Right lobe of liver (tissue), 6 donors: ENCODE results near the gene HOMER1. TPM values are rescaled to one million over a fixed set of nuclear protein-coding genes. Genes with fewer than 3 reads are reported as not detected.
A peak's percentile ranks its signal among the peaks of the same experiment; 100 is the strongest.

Experiments
- ATAC-seq, 4 donors: fragments of 200-7000 bp; cut with Tn5 transposase; one replicate each; pipeline ENCODE4 v1.9.1; 2020; ENCODE audit warnings: mild to moderate bottlenecking in 4 of 4, moderate library complexity in 4 of 4
- DNase-seq, 3 donors: peaks; one replicate each; pipeline ENCODE4 v3.0.0-alpha.2; 2020
- H3K27ac ChIP-seq, 3 donors: fragments of 200-600 bp; one replicate each; pipeline ENCODE4 v1.8.0; 2022
- H3K27me3 ChIP-seq, 2 donors: fragments of 200-600 bp; one replicate each; pipeline ENCODE4 v1.8.0; 2022
- H3K36me3 ChIP-seq, 4 donors: fragments of 200-600 bp; sonication (generic) in 1 of 4; one replicate each; pipeline versions ENCODE4 v1.5.1 to v1.8.0; 2017 to 2022; ENCODE audit warnings: control low read depth in 1 of 4
- H3K4me1 ChIP-seq, 4 donors: fragments of 200-600 bp; sonication (generic) in 1 of 4; one replicate each; pipeline versions ENCODE4 v1.5.1 to v1.8.0; 2017 to 2022; ENCODE audit warnings: control low read depth in 1 of 4
- H3K4me3 ChIP-seq, 3 donors: fragments of 200-600 bp; one replicate each; pipeline ENCODE4 v1.8.0; 2022
- H3K9me3 ChIP-seq, 4 donors: fragments of 200-600 bp; sonication (generic) in 1 of 4; one replicate each; pipeline versions ENCODE4 v1.5.1 to v1.8.0; 2017 to 2022; ENCODE audit warnings: control low read depth in 1 of 4
- CTCF ChIP-seq, 4 donors: fragments of 200-600 bp in 3 of 4; fragments of 450-650 bp in 1 of 4; IDR thresholded peaks; one replicate each; pipeline versions ENCODE4 v1.5.1 to v1.8.0; 2016 to 2022; ENCODE audit warnings: antibody characterized with exemption in 4 of 4, mild to moderate bottlenecking in 2 of 4
- POLR2A ChIP-seq: fragments of 450-650 bp; IDR thresholded peaks from one replicate; pipeline ENCODE4 v1.6.1; 2017; ENCODE audit warnings: antibody characterized with exemption, mild to moderate bottlenecking
- WGBS: methylation state at CpG from one replicate; pipeline ENCODE4 v1.1.6; 2018; ENCODE audit warnings: low coverage, low lambda C conversion rate; ENCODE audit not compliant: insufficient coverage; ENCODE audit errors: missing lambda C conversion rate; 5-methylcytosine and 5-hydroxymethylcytosine counted together
- intact Hi-C, 2 donors: fragments of 100-400 bp; cut with DNase I; formaldehyde crosslinking; loops; one replicate each; pipeline versions ENCODE4 v1.11.2 to v1.14.1; 2022
- total RNA-seq, 6 experiments: library from RNA; depleted of rRNA in 2 of 6; stranded (reverse); fragments of >200 nt in 2 of 6; fragmentation: NEBNext Ultra II Directional in 3 of 6; extraction: Animal tissue kit (Norgen Biotek cat#: 25700) in 3 of 6; gene quantifications; one replicate each; pipeline versions ENCODE4 v1.1.0 to v1.2.4, GENCODE V29; 2016 to 2023
- donor health status: DM: no; HTN: yes; CAD: no.
- donor health status: DM: no; HTN: no; CAD: no.
- donor health status: DM: no; HTN: no; CAD: no.
- donor health status: DM: no; HTN: yes; CAD: no.
- donor health status: DM: no; HTN: yes; CAD: no.

The HOMER1 gene
- total RNA-seq, 6 experiments from 2014 or later: 0.26 to 1.7 (median 1.2) TPM

DNA sequence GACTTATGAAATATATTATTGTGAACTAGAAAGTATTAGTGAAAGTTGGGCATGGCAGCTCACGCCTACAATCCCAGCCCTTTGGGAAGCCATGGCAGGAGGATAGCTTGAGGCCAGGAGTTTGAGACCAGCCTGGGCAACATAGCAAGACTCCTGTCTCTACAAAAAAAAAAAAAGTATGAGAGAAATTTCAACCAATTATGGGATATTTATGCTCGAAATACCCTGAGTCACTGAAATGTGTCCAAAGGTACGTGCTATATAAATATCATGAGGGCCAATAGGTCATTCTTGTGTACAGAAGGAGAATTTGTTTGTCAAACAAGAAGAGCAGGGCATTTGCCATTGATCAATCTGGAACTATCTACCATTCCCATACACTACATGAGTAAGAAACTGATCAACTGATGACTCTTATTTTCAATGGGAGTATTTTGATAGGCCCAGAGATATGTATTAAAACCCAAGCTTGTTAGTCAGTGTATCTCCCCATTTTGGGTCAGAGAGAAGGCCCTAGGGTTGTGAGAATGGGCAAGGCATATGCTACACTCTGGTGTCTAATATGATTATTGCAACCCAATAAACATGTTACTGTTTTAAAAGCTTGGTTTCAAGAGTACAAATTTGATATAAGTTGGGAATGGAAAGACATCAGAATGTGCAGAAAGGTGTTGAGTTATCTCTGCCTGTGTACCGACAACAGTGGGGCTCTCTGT lies 21.7 kb upstream of the HOMER1 start:
- no peak overlapping the region for H3K4me3 ChIP-seq
- peak; percentile 86 to 92 (median 90) for ATAC-seq
- intact Hi-C loops: no loop called here
- no peak for DNase-seq
- no peak overlapping the region for H3K27ac ChIP-seq
- peaks cover 0 to 13% (median 0%) of the 10 kb centered on the region in 4 donors for H3K4me1 ChIP-seq
- 62% methylated on average over 4 of the region's 4 CpGs for whole genome bisulfite sequencing
- TF ChIP-seq CTCF (IDR thresholded peaks at IDR 0.05): peak in 1 of 4 donors; percentile 6
- TF ChIP-seq POLR2A: no peak
- H3K36me3 ChIP-seq: no peaks in the 10 kb centered on the region
- H3K27me3 ChIP-seq: no peaks in the 10 kb centered on the region
- no peaks in the 10 kb centered on the region for H3K9me3 ChIP-seq

DNA sequence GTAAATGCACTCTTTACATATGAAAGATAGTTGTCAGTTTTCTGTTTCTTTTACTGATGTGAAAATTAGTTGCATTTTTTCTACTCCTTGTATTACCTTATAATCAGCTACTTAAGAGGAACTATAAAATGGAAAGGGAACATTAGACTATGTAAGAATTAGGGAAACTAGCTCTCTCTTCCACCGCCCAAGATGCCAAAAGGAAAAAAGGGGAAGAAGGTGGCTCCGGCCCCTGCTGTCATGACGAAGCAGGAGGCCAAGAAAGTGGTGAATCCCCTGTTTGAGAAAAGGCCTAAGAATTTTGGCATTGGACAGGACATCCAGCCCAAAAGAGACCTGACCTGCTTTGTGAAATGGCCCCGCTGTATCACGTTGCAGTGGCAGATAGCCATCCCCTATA lies 15.2 kb upstream of the HOMER1 start:
- intact Hi-C loops: no loop called here

DNA sequence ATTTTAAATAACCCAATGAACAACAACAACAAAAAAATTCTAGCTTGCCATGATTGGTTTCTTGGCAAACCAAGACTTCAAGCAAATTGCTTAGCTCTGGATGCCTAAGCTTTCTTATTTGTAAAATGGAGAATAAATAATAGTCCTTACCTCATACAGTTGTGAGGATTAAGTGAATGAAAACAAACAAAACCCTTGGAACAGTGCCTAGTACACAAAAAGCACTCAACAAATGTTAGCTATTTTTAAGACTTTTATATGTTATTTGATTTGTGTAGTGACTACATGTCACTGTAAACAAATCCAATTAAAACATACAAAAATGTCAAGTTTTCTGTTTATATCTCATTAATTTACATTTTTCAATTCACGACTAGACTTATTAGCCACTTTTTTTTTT lies 13.5 kb upstream of the HOMER1 start:
- no peaks in the 10 kb centered on the region for H3K36me3 ChIP-seq
- 55% methylated on average over 1 of the region's 1 CpG for WGBS
- H3K27ac ChIP-seq: no peak overlapping the region
- ATAC-seq (no peak), DNase-seq (no peak)
- no peaks in the 10 kb centered on the region for H3K9me3 ChIP-seq
- TF ChIP-seq CTCF (IDR thresholded peaks at IDR 0.05) (no peak), POLR2A (no peak)
- H3K4me1 ChIP-seq: no peaks in the 10 kb centered on the region
- no peaks in the 10 kb centered on the region for H3K27me3 ChIP-seq
- no peak overlapping the region for H3K4me3 ChIP-seq
- intact Hi-C loops: no loop called here

More for the DNA sequence above, 15.2 kb upstream of the HOMER1 start:
- Histone ChIP-seq H3K36me3 (no peaks in the 10 kb centered on the region), H3K27ac (no peak overlapping the region), H3K4me3 (no peak overlapping the region), H3K9me3 (no peaks in the 10 kb centered on the region), H3K27me3 (no peaks in the 10 kb centered on the region), H3K4me1 (no peaks in the 10 kb centered on the region)
- ATAC-seq (no peak), DNase-seq (no peak)
- no peak for TF ChIP-seq CTCF (IDR thresholded peaks at IDR 0.05)
- TF ChIP-seq POLR2A: no peak
- WGBS: 67% methylated on average over 3 of the region's 5 CpGs

GRCh38 chr5:79526928-79527327 lies 13.0 kb upstream of the HOMER1 start:
- Histone ChIP-seq H3K9me3 (no peaks in the 10 kb centered on the region), H3K27me3 (no peaks in the 10 kb centered on the region), H3K36me3 (no peaks in the 10 kb centered on the region), H3K4me1 (no peaks in the 10 kb centered on the region), H3K27ac (no peak overlapping the region), H3K4me3 (no peak overlapping the region)
- intact Hi-C loops: no loop called here
- no peak for ATAC-seq
- no peak for DNase-seq
- no peak for TF ChIP-seq CTCF (IDR thresholded peaks at IDR 0.05)
- TF ChIP-seq POLR2A: no peak
- WGBS: 72% methylated on average over 5 of the region's 5 CpGs
